DMS153 (cell line): ENCODE results near the gene TGFBR3.

Source experiments
- DNase-seq: peaks from one replicate; lab custom pipeline; 2025; lab: John Stamatoyannopoulos, UW

Gene TGFBR3

GRCh38 chr1:91635763-91636162, 250.2 kb downstream of the TGFBR3 start:
- DNase-seq = no peak

- no peak for DNase-seq
Observed at GRCh38 chr1:91633438-91633837, 252.5 kb downstream of the TGFBR3 start.

GRCh38 chr1:91631718-91632330, 254.1 kb downstream of the TGFBR3 start:
- DNase-seq = no peak

GRCh38 chr1:91630803-91631202, 255.1 kb downstream of the TGFBR3 start:
- DNase-seq = no peak
